Neural progenitor cell (in vitro differentiated cells): ENCODE results near the gene NADSYN1. TPM values are rescaled to one million over a fixed set of nuclear protein-coding genes. Genes with fewer than 3 reads are reported as not detected.

ENCODE experiments used
- DNase-seq: peaks from one replicate; pipeline ENCODE4 v3.0.0-alpha.2; 2016; ENCODE audit warnings: low spot score
- H2AFZ ChIP-seq: fragments of 200-600 bp; sonication (generic); replicated peaks from 2 replicates; pipeline ENCODE4 v1.6.1; 2016; ENCODE audit warnings: antibody characterized with exemption
- H3F3A ChIP-seq: fragments of 200-600 bp; sonication (generic); 2 replicates; pipeline ENCODE4 v1.6.1; 2016; ENCODE audit warnings: antibody characterized with exemption, low read depth
- H3K27ac ChIP-seq: fragments of 200-600 bp; sonication (generic); 2 replicates; pipeline ENCODE4 v1.5.1; 2016; ENCODE audit warnings: mild to moderate bottlenecking
- H3K27me3 ChIP-seq: fragments of 200-600 bp; sonication (generic); 2 replicates; pipeline ENCODE4 v1.6.1; 2016; ENCODE audit warnings: mild to moderate bottlenecking, moderate library complexity
- H3K36me3 ChIP-seq: fragments of 200-600 bp; sonication (generic); 2 replicates; pipeline ENCODE4 v1.5.1; 2016
- H3K4me1 ChIP-seq: fragments of 200-600 bp; sonication (generic); 2 replicates; pipeline ENCODE4 v1.6.1; 2016; ENCODE audit warnings: mixed run types
- H3K4me2 ChIP-seq: fragments of 200-600 bp; sonication (generic); 2 replicates; pipeline ENCODE4 v1.6.1; 2016
- H3K4me3 ChIP-seq: fragments of 200-600 bp; sonication (generic); 2 replicates; pipeline ENCODE4 v1.5.1; 2016
- H3K79me2 ChIP-seq: fragments of 200-600 bp; sonication (generic); 2 replicates; pipeline ENCODE4 v1.6.1; 2016; ENCODE audit warnings: low read depth
- H3K9ac ChIP-seq: fragments of 200-600 bp; sonication (generic); 2 replicates; pipeline ENCODE4 v1.6.1; 2016
- H3K9me3 ChIP-seq: fragments of 200-600 bp; sonication (generic); 2 replicates; pipeline ENCODE4 v1.5.1; 2016; ENCODE audit warnings: low read depth
- H4K20me1 ChIP-seq: fragments of 200-600 bp; sonication (generic); 2 replicates; pipeline ENCODE4 v1.6.1; 2016; ENCODE audit warnings: low read depth
- H3K27ac Mint-ChIP-seq: 3 replicates; pipeline ENCODE4 v1.8.0; 2021; ENCODE audit warnings: mixed read lengths
- H3K27me3 Mint-ChIP-seq: 2 replicates; pipeline ENCODE4 v1.8.0; 2022; ENCODE audit warnings: low read depth, mild to moderate bottlenecking, inconsistent platforms, moderate library complexity, mixed read lengths; ENCODE audit not compliant: insufficient read depth
- H3K36me3 Mint-ChIP-seq: 3 replicates; pipeline ENCODE4 v1.8.0; 2021; ENCODE audit warnings: mixed read lengths
- H3K4me1 Mint-ChIP-seq: 3 replicates; pipeline ENCODE4 v1.8.0; 2021; ENCODE audit warnings: mixed read lengths
- H3K4me3 Mint-ChIP-seq: 3 replicates; pipeline ENCODE4 v1.8.0; 2021; ENCODE audit warnings: mild to moderate bottlenecking, moderate library complexity, mixed read lengths
- H3K9me3 Mint-ChIP-seq: 3 replicates; pipeline ENCODE4 v1.8.0; 2020; ENCODE audit warnings: mixed read lengths
- EZH2 ChIP-seq: fragments of 200-600 bp; sonication (generic); IDR thresholded peaks from 2 replicates; pipeline ENCODE4 v1.6.1; 2017; ENCODE audit warnings: antibody characterized with exemption, mild to moderate bottlenecking, moderate library complexity
- EZH2phosphoT487 ChIP-seq: fragments of 200-600 bp; sonication (generic); IDR thresholded peaks from 2 replicates; pipeline ENCODE4 v1.6.1; 2017; ENCODE audit warnings: antibody characterized with exemption
- total RNA-seq: library from RNA; depleted of rRNA; stranded (reverse); fragments of >200 nt; gene quantifications from 2 replicates; pipeline ENCODE4 v1.2.3, GENCODE V29; 2015; ENCODE audit warnings: low replicate concordance
- TF ChIP-seq, protein P1 (sequence below): fragments of 200-600 bp; sonication (generic); IDR thresholded peaks from 2 replicates; pipeline ENCODE4 v1.5.1; 2017; ENCODE audit warnings: antibody characterized with exemption, mild to moderate bottlenecking

The NADSYN1 gene
- total RNA-seq, 1 donor from 2014 or later = 25.0 TPM

DNA sequence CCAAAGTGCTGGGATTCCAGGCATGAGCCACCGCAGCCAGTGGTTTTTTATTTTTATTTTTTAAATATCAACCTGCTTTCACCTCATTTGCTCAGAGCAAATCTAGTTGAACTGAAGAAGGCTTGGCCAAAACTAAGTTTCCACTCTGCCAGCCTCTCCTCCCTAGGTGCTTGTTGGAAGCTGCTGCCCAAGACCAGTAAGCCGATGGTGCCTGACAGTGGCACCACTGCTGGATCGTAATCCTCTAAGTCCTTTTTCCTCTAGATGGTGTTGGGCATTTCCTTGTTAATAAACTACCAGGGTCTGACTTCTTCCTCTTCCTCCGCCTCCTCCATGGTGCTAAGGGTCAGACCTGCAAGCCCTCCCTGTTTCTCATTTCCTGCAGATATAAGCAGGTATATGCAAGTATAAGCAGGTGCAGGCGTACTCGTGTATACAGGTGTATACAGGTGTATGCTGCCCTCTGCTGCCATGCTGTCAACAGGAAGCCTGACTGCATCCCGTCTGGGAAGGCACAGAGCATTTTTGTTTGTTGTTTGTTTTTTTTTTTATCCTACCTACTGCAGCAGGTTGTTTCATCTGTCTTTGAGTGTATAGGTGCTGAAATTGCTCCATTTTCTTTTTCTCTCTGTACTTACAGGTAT is 1.6 kb downstream of the NADSYN1 start:
- H3K4me3 ChIP-seq = no peak overlapping the region
- no peak overlapping the region for H3K4me2 ChIP-seq
- H3K4me3 Mint-ChIP-seq = peak overlapping the region; percentile 78

DNA sequence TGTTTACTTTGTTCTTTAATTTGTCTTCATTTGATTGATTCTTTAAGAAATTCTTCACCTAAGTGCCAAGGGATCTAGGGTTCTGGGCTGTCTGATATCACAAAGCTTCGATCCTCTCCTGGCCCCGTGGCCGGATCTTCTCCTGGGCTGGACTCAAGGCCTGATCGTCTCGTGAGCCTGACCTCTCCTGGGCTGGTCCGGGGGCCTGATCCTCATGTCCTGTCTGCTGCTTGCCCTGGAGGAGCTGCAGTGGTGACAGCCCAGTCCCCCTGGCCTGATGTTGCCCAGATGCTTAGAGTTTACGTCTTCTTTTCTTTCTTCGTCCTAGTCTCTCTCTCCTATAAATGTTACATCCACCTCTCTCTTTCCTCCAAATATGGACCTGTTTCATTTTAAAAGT is 3.3 kb downstream of the NADSYN1 start:
- no peak overlapping the region for H3K4me3 Mint-ChIP-seq
- H3K36me3 ChIP-seq = no peaks in the 10 kb centered on the region

More for the DNA sequence above, 1.6 kb downstream of the NADSYN1 start:
- Histone ChIP-seq H3K9me3 (no peaks in the 10 kb centered on the region), H3F3A (peaks cover 29% of the 10 kb centered on the region), H3K27ac (no peak overlapping the region), H3K27me3 (peaks cover 8% of the 10 kb centered on the region), H2AFZ (no peak overlapping the region), H3K4me1 (peaks cover 15% of the 10 kb centered on the region), H3K9ac (no peak overlapping the region), H3K36me3 (no peaks in the 10 kb centered on the region), H3K79me2 (peaks cover 18% of the 10 kb centered on the region), H4K20me1 (peaks cover 26% of the 10 kb centered on the region)
- peaks cover 3% of the 10 kb centered on the region for H3K27me3 Mint-ChIP-seq
- peaks cover 31% of the 10 kb centered on the region for H3K4me1 Mint-ChIP-seq
- H3K36me3 Mint-ChIP-seq = peaks cover 1% of the 10 kb centered on the region
- H3K27ac Mint-ChIP-seq = no peak overlapping the region
- no peak for TF ChIP-seq EZH2phosphoT487
- TF ChIP-seq EZH2 = no peak
- TF ChIP-seq, protein P1, sequence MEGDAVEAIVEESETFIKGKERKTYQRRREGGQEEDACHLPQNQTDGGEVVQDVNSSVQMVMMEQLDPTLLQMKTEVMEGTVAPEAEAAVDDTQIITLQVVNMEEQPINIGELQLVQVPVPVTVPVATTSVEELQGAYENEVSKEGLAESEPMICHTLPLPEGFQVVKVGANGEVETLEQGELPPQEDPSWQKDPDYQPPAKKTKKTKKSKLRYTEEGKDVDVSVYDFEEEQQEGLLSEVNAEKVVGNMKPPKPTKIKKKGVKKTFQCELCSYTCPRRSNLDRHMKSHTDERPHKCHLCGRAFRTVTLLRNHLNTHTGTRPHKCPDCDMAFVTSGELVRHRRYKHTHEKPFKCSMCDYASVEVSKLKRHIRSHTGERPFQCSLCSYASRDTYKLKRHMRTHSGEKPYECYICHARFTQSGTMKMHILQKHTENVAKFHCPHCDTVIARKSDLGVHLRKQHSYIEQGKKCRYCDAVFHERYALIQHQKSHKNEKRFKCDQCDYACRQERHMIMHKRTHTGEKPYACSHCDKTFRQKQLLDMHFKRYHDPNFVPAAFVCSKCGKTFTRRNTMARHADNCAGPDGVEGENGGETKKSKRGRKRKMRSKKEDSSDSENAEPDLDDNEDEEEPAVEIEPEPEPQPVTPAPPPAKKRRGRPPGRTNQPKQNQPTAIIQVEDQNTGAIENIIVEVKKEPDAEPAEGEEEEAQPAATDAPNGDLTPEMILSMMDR = no peak
- no peaks in the 10 kb centered on the region for H3K9me3 Mint-ChIP-seq
- DNase-seq = no peak

DNA sequence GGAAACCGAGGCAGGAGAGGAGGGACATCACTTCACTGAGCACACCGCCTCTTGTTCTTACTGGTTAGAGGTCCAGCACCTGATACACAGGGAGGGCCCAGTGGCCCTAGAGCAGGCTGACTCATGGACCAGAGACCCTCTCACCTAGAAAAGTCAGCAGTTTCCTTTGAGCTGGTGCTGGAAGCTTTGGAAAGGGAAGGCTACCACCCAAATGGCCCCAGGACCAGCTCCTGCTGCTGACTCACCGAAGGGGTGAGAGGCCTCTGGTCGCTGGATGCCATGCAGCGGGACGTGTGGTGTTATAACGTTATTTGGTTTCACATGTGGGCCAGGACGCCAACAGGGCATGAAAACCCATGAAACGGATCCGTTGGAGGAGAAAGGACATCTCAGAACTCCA is 3.8 kb downstream of the NADSYN1 start:
- H3K4me1 Mint-ChIP-seq = peaks cover 25% of the 10 kb centered on the region
- Histone ChIP-seq H3K27me3 (peaks cover 8% of the 10 kb centered on the region), H3K4me3 (no peak overlapping the region), H3K27ac (no peak overlapping the region), H3K9ac (no peak overlapping the region), H2AFZ (no peak overlapping the region), H3K36me3 (no peaks in the 10 kb centered on the region), H3K79me2 (peaks cover 11% of the 10 kb centered on the region), H3K4me1 (peaks cover 8% of the 10 kb centered on the region), H4K20me1 (peaks cover 12% of the 10 kb centered on the region), H3F3A (peaks cover 7% of the 10 kb centered on the region), H3K9me3 (no peaks in the 10 kb centered on the region), H3K4me2 (no peak overlapping the region)
- peaks cover 10% of the 10 kb centered on the region for H3K36me3 Mint-ChIP-seq
- DNase-seq = no peak
- H3K27me3 Mint-ChIP-seq = peaks cover 6% of the 10 kb centered on the region
- TF ChIP-seq, protein P1 = no peak
- TF ChIP-seq EZH2phosphoT487 = no peak
- no peak for TF ChIP-seq EZH2
- no peak overlapping the region for H3K27ac Mint-ChIP-seq
- no peak overlapping the region for H3K4me3 Mint-ChIP-seq
- H3K9me3 Mint-ChIP-seq = no peaks in the 10 kb centered on the region

More for the DNA sequence above, 3.3 kb downstream of the NADSYN1 start:
- peaks cover 6% of the 10 kb centered on the region for H3K27me3 Mint-ChIP-seq
- H3K4me2 ChIP-seq = no peak overlapping the region
- DNase-seq = no peak
- peaks cover 9% of the 10 kb centered on the region for H3K4me1 ChIP-seq
- H3F3A ChIP-seq = peaks cover 12% of the 10 kb centered on the region
- TF ChIP-seq EZH2phosphoT487 (no peak), EZH2 (no peak)
- TF ChIP-seq, protein P1 = no peak
- H4K20me1 ChIP-seq = peaks cover 17% of the 10 kb centered on the region
- no peaks in the 10 kb centered on the region for H3K9me3 Mint-ChIP-seq
- H3K9me3 ChIP-seq = no peaks in the 10 kb centered on the region
- no peak overlapping the region for H2AFZ ChIP-seq
- H3K4me3 ChIP-seq = no peak overlapping the region
- peaks cover 8% of the 10 kb centered on the region for H3K27me3 ChIP-seq
- no peak overlapping the region for H3K27ac ChIP-seq
- peaks cover 27% of the 10 kb centered on the region for H3K4me1 Mint-ChIP-seq
- H3K36me3 Mint-ChIP-seq = peaks cover 10% of the 10 kb centered on the region
- H3K9ac ChIP-seq = no peak overlapping the region
- H3K27ac Mint-ChIP-seq = no peak overlapping the region
- H3K79me2 ChIP-seq = peaks cover 11% of the 10 kb centered on the region
